ENCODE data around the gene ASCL1.

ASCL1 gene

DNA sequence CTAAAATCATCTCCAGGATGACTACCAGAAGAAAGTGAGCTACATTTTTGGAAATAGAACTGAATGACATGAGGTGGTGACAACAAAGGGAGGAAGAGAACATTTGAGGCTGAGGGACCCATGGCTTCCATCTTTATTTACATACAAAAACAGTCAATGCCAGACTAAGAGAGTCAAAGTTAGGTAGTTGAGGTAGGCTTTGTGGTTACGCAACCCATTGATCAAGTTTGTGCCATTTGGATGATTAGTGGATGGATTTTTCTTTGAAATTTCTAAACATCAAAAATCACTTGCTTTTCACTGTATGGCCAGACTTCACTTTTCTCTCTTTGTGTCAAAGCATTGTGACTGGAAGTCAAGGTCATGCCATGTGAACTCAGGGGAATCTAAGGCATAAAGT, 22.9 kb downstream of the ASCL1 start:
- DNase-seq, result no peak

DNA sequence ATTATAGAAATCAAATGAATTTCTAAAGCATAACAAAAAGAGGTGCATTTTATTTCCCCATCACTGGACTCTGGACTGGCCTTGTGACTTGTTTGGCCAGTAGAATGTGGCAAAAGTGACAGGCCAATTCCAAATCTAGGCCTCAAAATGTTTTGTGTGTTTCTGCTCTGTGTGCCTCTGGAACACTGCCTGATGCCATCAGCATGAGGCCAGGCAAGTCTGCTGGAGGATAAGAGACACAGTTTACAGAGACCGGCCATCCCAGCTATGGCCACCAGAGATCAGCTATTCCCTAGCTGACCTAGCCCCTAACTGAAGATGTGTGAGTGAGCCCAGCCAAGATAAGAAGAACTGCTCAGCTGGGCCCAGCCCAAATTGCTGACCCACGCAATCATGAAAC, 32.9 kb downstream of the ASCL1 start:
- DNase-seq, result no peak

DNA sequence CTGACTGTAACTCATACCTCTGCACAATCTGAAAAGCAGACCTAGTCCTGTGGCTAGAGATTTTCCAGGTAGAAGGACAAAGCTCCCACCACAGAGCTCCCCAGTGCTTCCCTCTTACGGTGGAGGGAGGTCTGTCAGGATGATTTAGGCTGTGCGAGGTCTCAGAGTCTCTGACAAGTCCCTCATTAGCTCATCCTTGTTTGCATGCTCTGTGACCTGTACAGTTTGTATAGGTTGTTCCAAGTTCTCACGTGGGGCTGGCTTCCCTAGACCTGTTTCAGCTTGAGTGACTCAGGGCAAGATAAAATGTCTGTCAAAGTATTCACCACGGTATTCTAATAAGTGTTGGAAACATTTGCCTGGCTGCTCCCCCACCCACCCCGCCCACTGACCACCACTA, 34.8 kb downstream of the ASCL1 start:
- DNase-seq, result no peak

DNA sequence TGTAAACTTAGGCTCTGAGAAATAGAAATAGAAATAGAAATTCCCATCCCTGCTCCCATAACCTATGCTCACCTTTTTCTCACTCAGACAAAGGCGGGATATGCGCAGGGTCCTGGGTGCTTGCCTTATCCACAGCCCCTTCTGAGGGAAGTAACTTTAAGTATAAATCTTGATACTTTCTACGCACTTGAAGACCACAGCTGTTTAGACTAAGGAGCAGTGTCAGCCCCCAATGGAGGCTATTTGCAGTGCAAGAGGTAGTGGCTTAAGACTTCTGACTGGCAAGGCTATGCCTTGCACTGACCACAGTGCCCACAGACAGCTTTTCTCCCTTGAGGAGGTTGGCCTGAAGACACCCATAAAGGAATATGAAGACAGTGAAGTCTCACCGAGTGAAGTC, 35.2 kb downstream of the ASCL1 start:
- DNase-seq, result no peak

DNA sequence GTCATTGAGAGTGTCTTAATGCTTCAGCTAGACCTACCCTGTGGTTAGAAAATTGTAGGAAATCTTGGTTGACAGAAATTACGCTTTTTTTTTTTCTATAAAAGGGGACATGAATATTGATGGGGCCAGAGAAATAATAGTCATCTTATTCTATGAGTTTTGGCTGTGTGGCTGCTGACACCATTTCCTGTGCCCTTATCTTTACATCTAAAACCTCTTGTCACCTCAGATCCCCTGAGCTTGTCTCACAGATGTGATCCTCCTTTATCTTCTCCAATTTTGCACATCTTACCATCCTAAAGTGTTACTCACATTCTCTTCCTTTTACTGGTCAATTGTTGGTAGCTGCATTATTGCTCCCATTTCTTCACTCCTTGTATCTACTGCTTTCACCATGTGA, 36.1 kb downstream of the ASCL1 start:
- DNase-seq, result no peak

DNA sequence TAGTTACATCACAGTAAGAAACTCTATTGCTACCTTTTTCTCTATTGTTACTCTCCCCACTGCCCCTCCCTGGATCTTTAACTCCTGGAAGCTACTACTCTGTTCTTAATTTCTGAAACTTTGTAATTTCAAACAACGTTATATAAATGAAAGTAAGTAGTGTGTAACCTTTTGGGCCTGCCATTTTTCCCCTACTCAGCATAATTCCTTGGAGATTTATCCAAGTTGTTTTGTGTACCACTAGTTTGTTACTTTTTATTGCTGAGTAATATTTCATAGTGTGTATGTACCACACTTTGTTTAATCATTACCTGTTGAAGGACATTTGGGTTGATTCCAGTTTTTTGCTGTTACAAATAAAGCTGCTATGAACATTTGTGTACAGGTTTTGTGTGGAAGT, 37.9 kb downstream of the ASCL1 start:
- DNase-seq, result no peak
